ENCODE data around the gene MANBA.

The MANBA gene

GRCh38 chr4:102586002-102586643 lies 174.6 kb downstream of the MANBA start:
- peaks cover 88% of the 10 kb centered on the region for H3K36me3 ChIP-seq (ENCODE audit: control insufficient read depth, insufficient read depth, low read length, severe bottlenecking)
- DNase-seq (ENCODE audit: low read depth), result no peak
- no peaks in the 10 kb centered on the region for H3K4me1 ChIP-seq (ENCODE audit: control insufficient read depth, insufficient read depth, low read length)
- no peaks in the 10 kb centered on the region for H3K9me3 ChIP-seq (ENCODE audit: control insufficient read depth, low read length)
- H3K27me3 ChIP-seq (replicated peaks; ENCODE audit: control insufficient read depth, insufficient read depth, low read length), result no peaks in the 10 kb centered on the region
- H3K9ac ChIP-seq (ENCODE audit: low read length), result no peak overlapping the region
- H3K4me3 ChIP-seq (ENCODE audit: low read length), result no peak overlapping the region

DNA sequence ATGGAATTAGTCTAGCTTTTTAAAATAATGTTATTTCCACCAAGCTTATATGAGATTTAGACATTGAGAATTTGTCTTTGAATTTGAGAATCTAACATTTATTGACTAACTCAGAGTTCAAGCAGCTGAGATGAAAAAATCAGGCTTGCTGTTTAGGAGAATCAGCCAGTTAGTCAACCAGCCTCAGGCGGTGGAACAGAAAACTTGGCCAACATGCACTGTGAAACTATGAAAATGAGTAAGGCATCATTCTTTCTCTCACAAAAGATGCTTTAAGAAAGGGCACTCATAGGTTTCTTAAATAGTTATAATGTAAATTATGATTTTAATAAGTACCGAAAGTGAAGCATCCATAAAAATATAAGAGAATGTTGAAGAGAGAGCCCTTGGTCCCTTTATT lies 175.4 kb downstream of the MANBA start:
- Histone ChIP-seq H3K4me1 (ENCODE audit: control insufficient read depth, insufficient read depth, low read length) (no peaks in the 10 kb centered on the region), H3K4me3 (ENCODE audit: low read length) (no peak overlapping the region), H3K27me3 (replicated peaks; ENCODE audit: control insufficient read depth, insufficient read depth, low read length) (no peaks in the 10 kb centered on the region), H3K36me3 (ENCODE audit: control insufficient read depth, insufficient read depth, low read length, severe bottlenecking) (peaks cover 88% of the 10 kb centered on the region), H3K9ac (ENCODE audit: low read length) (no peak overlapping the region), H3K9me3 (ENCODE audit: control insufficient read depth, low read length) (no peaks in the 10 kb centered on the region)
- peak; percentile 42 for DNase-seq (ENCODE audit: low read depth)

DNA sequence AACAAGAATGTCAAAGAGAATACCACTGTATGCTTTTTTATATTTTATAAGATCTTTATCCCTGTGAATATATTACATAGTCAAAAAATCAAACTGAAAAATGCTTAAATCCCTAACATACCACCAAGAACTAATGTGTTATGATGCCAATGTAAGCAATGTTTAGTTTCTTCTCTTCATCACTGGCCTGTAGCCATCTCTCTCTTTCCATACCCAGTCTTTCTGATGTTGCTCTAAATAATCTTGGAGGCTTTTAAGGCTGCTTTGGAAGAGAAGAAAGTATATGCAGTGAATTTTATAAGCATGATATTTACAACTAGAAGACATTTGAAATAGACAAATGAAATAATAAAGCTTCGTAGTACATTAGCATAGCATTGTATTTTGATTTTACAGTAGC lies 176.7 kb downstream of the MANBA start:
- H3K9me3 ChIP-seq (ENCODE audit: control insufficient read depth, low read length), result no peaks in the 10 kb centered on the region
- H3K9ac ChIP-seq (ENCODE audit: low read length), result no peak overlapping the region
- H3K4me3 ChIP-seq (ENCODE audit: low read length), result no peak overlapping the region
- H3K27me3 ChIP-seq (replicated peaks; ENCODE audit: control insufficient read depth, insufficient read depth, low read length), result no peaks in the 10 kb centered on the region
- peak; percentile 41 for DNase-seq (ENCODE audit: low read depth)
- H3K36me3 ChIP-seq (ENCODE audit: control insufficient read depth, insufficient read depth, low read length, severe bottlenecking), result peaks cover 85% of the 10 kb centered on the region
- H3K4me1 ChIP-seq (ENCODE audit: control insufficient read depth, insufficient read depth, low read length), result no peaks in the 10 kb centered on the region
